H1 (cell line): ENCODE measurements around the gene SGO2. TPM values are rescaled to one million over a fixed set of nuclear protein-coding genes. Genes with fewer than 3 reads are reported as not detected.

Source experiments
- CTCF ChIA-PET: fragments of 300-600 bp; sonication (Branson Sonifier 250); formaldehyde crosslinking; loops from one replicate; lab custom pipeline; 2021; ENCODE audit not compliant: partially characterized antibody; lab: Charles Lee
- POLR2A ChIA-PET: fragments of 300-600 bp; sonication (Branson Sonifier 250); formaldehyde crosslinking; loops from one replicate; lab custom pipeline; 2021; ENCODE audit warnings: inconsistent platforms; ENCODE audit not compliant: partially characterized antibody; lab: Charles Lee
- DNase-seq, 2 experiments: peaks; one replicate each; pipeline versions ENCODE4 v3.0.0 to v3.0.0-alpha.2; 2010 to 2022; ENCODE audit warnings: low spot score in 2 of 2, low read depth in 1 of 2, mixed read lengths in 1 of 2
- FAIRE-seq: peaks from 2 replicates; lab custom pipeline; 2011; peaks lifted over from hg19 to GRCh38; lab: Jason Lieb, UNC
- H2AFZ ChIP-seq: 2 replicates; pipeline ENCODE4 v1.8.1; 2012; ENCODE audit warnings: low read length, inconsistent platforms
- H2AK5ac ChIP-seq: 2 replicates; pipeline ENCODE4 v1.6.1; 2013; ENCODE audit warnings: low read depth, low read length
- H2BK120ac ChIP-seq: replicated peaks from 2 replicates; pipeline ENCODE3; 2013; ENCODE audit warnings: low read depth, low read length, inconsistent platforms
- H2BK12ac ChIP-seq: 2 replicates; pipeline ENCODE4 v1.6.1; 2013; ENCODE audit warnings: low read depth, low read length
- H2BK15ac ChIP-seq: 2 replicates; pipeline ENCODE4 v1.6.1; 2013; ENCODE audit warnings: low read length
- H2BK20ac ChIP-seq: 2 replicates; pipeline ENCODE4 v1.6.1; 2013; ENCODE audit warnings: low read length
- H2BK5ac ChIP-seq: 2 replicates; pipeline ENCODE4 v1.6.1; 2013; ENCODE audit warnings: low read depth, low read length
- H3K14ac ChIP-seq: 2 replicates; pipeline ENCODE4 v1.6.1; 2013; ENCODE audit warnings: inconsistent platforms; ENCODE audit not compliant: insufficient read length
- H3K18ac ChIP-seq: 2 replicates; pipeline ENCODE4 v1.6.1; 2013; ENCODE audit warnings: low read length; ENCODE audit errors: extremely low read depth
- H3K23ac ChIP-seq: 2 replicates; pipeline ENCODE4 v1.6.1; 2013; ENCODE audit warnings: inconsistent platforms; ENCODE audit not compliant: insufficient read length
- H3K23me2 ChIP-seq: 2 replicates; pipeline ENCODE4 v1.6.1; 2013; ENCODE audit warnings: low read depth, low read length
- H3K27ac ChIP-seq: 2 replicates; pipeline ENCODE4 v1.6.1; 2011; ENCODE audit warnings: low read depth, low read length, inconsistent platforms
- H3K27me3 ChIP-seq, 4 experiments: replicated peaks in 1 of 4; 1 replicate in 1 of 4; 2 replicates in 3 of 4; pipeline versions ENCODE4 v1.6.1 to v1.8.1; 2011 to 2013; ENCODE audit warnings: low read length in 3 of 4, mild to moderate bottlenecking in 3 of 4, inconsistent platforms in 2 of 4, mixed read lengths in 2 of 4, moderate library complexity in 1 of 4; ENCODE audit not compliant: control insufficient read depth in 3 of 4, insufficient read depth in 3 of 4; ENCODE audit errors: extremely low read depth in 1 of 4
- H3K36me3 ChIP-seq, 4 experiments: 2 replicates each; pipeline versions ENCODE4 v1.6.1 to v1.8.1; 2011 to 2013; ENCODE audit warnings: mild to moderate bottlenecking in 4 of 4, low read length in 3 of 4, moderate library complexity in 2 of 4, control low read depth in 1 of 4, inconsistent platforms in 1 of 4; ENCODE audit not compliant: insufficient read depth in 4 of 4, control insufficient read depth in 2 of 4
- H3K4ac ChIP-seq: replicated peaks from 2 replicates; pipeline ENCODE3; 2013; ENCODE audit warnings: low read length, low read depth, mixed read lengths, inconsistent platforms; ENCODE audit not compliant: insufficient read length
- H3K4me1 ChIP-seq, 4 experiments: replicated peaks in 1 of 4; 1 replicate in 1 of 4; 2 replicates in 3 of 4; pipeline versions ENCODE4 v1.6.1 to v1.8.1; 2011 to 2013; ENCODE audit warnings: low read length in 3 of 4, inconsistent platforms in 2 of 4, mixed read lengths in 1 of 4; ENCODE audit not compliant: insufficient read depth in 4 of 4, control insufficient read depth in 3 of 4
- H3K4me2 ChIP-seq, 2 experiments: 2 replicates each; pipeline versions ENCODE4 v1.6.1 to v1.8.1; 2011 to 2013; ENCODE audit warnings: low read depth in 2 of 2, low read length in 2 of 2, control low read depth in 1 of 2, inconsistent platforms in 1 of 2, mild to moderate bottlenecking in 1 of 2; ENCODE audit not compliant: insufficient read depth in 1 of 2
- H3K4me3 ChIP-seq, 4 experiments: fragments of 200-600, 300-600 bp in 1 of 4; sonication (generic), shearing (Covaris generic), sonication (Bioruptor Twin) in 1 of 4; 2 replicates each; pipeline versions ENCODE4 v1.5.1 to v1.8.1; 2011 to 2016; ENCODE audit warnings: low read length in 4 of 4, low read depth in 3 of 4, control low read depth in 2 of 4, inconsistent platforms in 2 of 4, mild to moderate bottlenecking in 2 of 4, mixed read lengths in 1 of 4, moderate library complexity in 1 of 4; ENCODE audit not compliant: insufficient read depth in 2 of 4; ENCODE audit errors: extremely low read depth in 1 of 4
- H3K56ac ChIP-seq: replicated peaks from 2 replicates; pipeline ENCODE3; 2013; ENCODE audit warnings: low read depth, mild to moderate bottlenecking, mixed read lengths, low read length, inconsistent platforms; ENCODE audit not compliant: insufficient read length
- H3K79me1 ChIP-seq: 2 replicates; pipeline ENCODE4 v1.6.1; 2013; ENCODE audit warnings: low read depth, low read length, control low read depth
- H3K79me2 ChIP-seq, 2 experiments: 2 replicates each; pipeline versions ENCODE4 v1.6.1 to v1.8.1; 2012 to 2013; ENCODE audit warnings: low read length in 2 of 2, mild to moderate bottlenecking in 2 of 2, inconsistent platforms in 1 of 2; ENCODE audit not compliant: insufficient read depth in 2 of 2, control insufficient read depth in 1 of 2
- H3K9ac ChIP-seq, 4 experiments: replicated peaks in 1 of 4; 1 replicate in 1 of 4; 2 replicates in 3 of 4; pipeline versions ENCODE4 v1.6.1 to v1.8.1; 2011 to 2013; ENCODE audit warnings: low read depth in 3 of 4, low read length in 3 of 4, control low read depth in 2 of 4, mild to moderate bottlenecking in 2 of 4, moderate library complexity in 2 of 4, inconsistent platforms in 1 of 4; ENCODE audit errors: extremely low read depth in 1 of 4
- H3K9me3 ChIP-seq, 2 experiments: 2 replicates each; pipeline versions ENCODE4 v1.6.1 to v1.8.1; 2012 to 2013; ENCODE audit warnings: mild to moderate bottlenecking in 2 of 2, moderate library complexity in 2 of 2, control low read depth in 1 of 2, inconsistent platforms in 1 of 2, low read depth in 1 of 2, low read length in 1 of 2, mixed read lengths in 1 of 2; ENCODE audit not compliant: insufficient read depth in 2 of 2
- H4K20me1 ChIP-seq, 2 experiments: replicated peaks in 1 of 2; 2 replicates each; pipeline versions ENCODE3 to v1.8.1; 2011 to 2013; ENCODE audit warnings: inconsistent platforms in 2 of 2, low read length in 2 of 2, mild to moderate bottlenecking in 1 of 2; ENCODE audit not compliant: insufficient read depth in 2 of 2, control insufficient read depth in 1 of 2
- H4K5ac ChIP-seq: 2 replicates; pipeline ENCODE4 v1.6.1; 2013; ENCODE audit warnings: low read length, low read depth, mixed read lengths, inconsistent platforms; ENCODE audit not compliant: insufficient read length
- H4K8ac ChIP-seq: 2 replicates; pipeline ENCODE4 v1.8.0; 2013; ENCODE audit warnings: mild to moderate bottlenecking, moderate library complexity, low read length, inconsistent platforms; ENCODE audit not compliant: insufficient read depth; ENCODE audit errors: extremely low read depth
- H4K91ac ChIP-seq: replicated peaks from 2 replicates; pipeline ENCODE3; 2013; ENCODE audit warnings: low read length, mixed read lengths, inconsistent platforms; ENCODE audit not compliant: insufficient read length
- ASH2L ChIP-seq: fragments of 200-600, 300-600 bp; sonication (generic); IDR thresholded peaks from one replicate; pipeline ENCODE4 v1.7.1; 2017; ENCODE audit warnings: low read length
- EZH2 ChIP-seq: fragments of 200-600 bp; sonication (generic); IDR thresholded peaks from 2 replicates; pipeline ENCODE4 v1.7.1; 2012; ENCODE audit warnings: low read depth, mild to moderate bottlenecking, moderate library complexity, low read length, inconsistent platforms; ENCODE audit not compliant: severe bottlenecking
- RAD21 ChIP-seq, 2 experiments: IDR thresholded peaks in 1 of 2; conservative IDR thresholded peaks in 1 of 2; 2 replicates each; pipeline ENCODE4 v1.6.1; 2011; ENCODE audit warnings: low read depth in 2 of 2, low read length in 2 of 2, improper control_type of control experiment in 1 of 2, inconsistent platforms in 1 of 2, mild to moderate bottlenecking in 1 of 2, moderate library complexity in 1 of 2
- SRF ChIP-seq: IDR thresholded peaks from 2 replicates; pipeline ENCODE4 v1.6.1; 2011; ENCODE audit warnings: mild to moderate bottlenecking, low read depth, low read length, moderate library complexity
- SUZ12 ChIP-seq: fragments of 200-600 bp; sonication (generic); IDR thresholded peaks from 2 replicates; pipeline ENCODE4 v1.6.1; 2012; ENCODE audit warnings: mild to moderate bottlenecking, inconsistent platforms, low read length, moderate library complexity, mixed read lengths
- WGBS, 2 experiments: shearing (Covaris generic) in 1 of 2; methylation state at CpG; one replicate each; pipeline versions ENCODE4 v1.1.6 to v1.1.7; 2013 to 2015; ENCODE audit warnings: low lambda C conversion rate in 2 of 2, mixed read lengths in 2 of 2, inconsistent platforms in 1 of 2, low coverage in 1 of 2, missing lambda C conversion rate in 1 of 2; ENCODE audit not compliant: insufficient replicate concordance in 2 of 2, insufficient coverage in 1 of 2, insufficient read length in 1 of 2; ENCODE audit errors: extremely low coverage in 1 of 2, missing lambda C conversion rate in 1 of 2; 5-methylcytosine and 5-hydroxymethylcytosine counted together
- polyA plus RNA-seq, 7 experiments: library from polyadenylated mRNA; depleted of rRNA in 3 of 7; stranded (reverse) in 5 of 7; unstranded in 2 of 7; fragments of >200 nt in 5 of 7; fragments of 200-250 nt in 2 of 7; gene quantifications; 1 replicate in 5 of 7; 2 replicates in 1 of 7; 4 replicates in 1 of 7; pipeline versions ENCODE4 v1.2.1 to v1.2.3, GENCODE V29; 2011 to 2013; ENCODE audit warnings: missing spikeins in 2 of 7, mixed read lengths in 2 of 7
- total RNA-seq: library from RNA; stranded (reverse); fragmentation: NEBNext Ultra II Directional; extraction: Animal tissue kit (Norgen Biotek cat#: 25700); gene quantifications from 2 replicates; pipeline ENCODE4 v1.2.1, GENCODE V29; 2021

Gene SGO2
- total and polyA plus RNA-seq, 2 of the 8 experiments (the other 6 are each of a cell fraction or from before 2014, with no cell fraction given): 2.4 to 33.2 TPM

DNA sequence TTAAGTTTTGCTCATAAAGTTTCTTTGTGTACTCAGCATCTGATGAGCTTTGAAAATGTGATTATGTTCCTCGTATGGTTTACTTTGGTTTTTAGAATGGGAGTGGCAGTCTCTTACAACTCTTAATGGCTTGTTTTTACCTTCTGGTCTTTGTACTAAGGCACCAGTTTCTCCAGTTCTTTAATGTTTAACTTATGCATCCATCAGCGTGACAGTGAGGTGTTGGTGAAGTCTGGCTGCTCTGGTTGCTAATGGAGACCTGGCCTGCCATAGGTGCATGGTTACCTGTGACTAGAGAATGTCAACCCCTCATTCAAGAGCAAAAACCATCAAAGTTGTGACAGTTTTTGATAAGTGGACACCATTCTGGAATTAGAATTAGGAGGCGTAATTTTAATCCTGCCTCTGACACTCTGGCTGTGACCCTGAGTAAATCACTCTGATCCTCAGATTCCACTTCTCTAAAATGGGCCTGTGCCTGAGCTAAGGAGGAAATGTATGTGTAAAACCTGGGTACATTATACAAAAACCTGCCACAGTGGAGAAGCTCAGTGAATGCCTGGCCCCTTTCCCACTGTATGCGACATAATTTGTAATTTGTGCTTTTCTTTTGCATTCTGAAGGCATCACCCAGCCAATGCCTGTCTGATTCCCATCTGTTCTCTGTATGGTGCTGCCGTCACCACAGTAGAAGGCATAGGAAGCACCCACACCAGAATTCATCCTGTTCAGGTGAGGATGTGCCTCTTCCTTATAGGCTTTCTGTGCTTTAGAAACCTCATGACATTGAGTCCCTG is 71.0 kb downstream of the SGO2 start:
- Histone ChIP-seq H4K8ac (no peak overlapping the region), H2BK20ac (no peak overlapping the region), H2BK120ac (no peak overlapping the region), H2AFZ (no peak overlapping the region), H3K27me3 (no peaks in the 10 kb centered on the region; a peak in 1 of 7 replicates), H3K18ac (no peak overlapping the region), H2BK15ac (no peak overlapping the region), H4K91ac (no peak overlapping the region), H2BK5ac (no peak overlapping the region), H2BK12ac (no peak overlapping the region), H3K9me3 (no peaks in the 10 kb centered on the region), H3K79me2 (no peaks in the 10 kb centered on the region), H3K23me2 (no peaks in the 10 kb centered on the region), H3K23ac (no peak overlapping the region), H2AK5ac (no peak overlapping the region), H3K4me3 (no peak overlapping the region), H3K4ac (no peak overlapping the region), H3K4me1 (no peaks in the 10 kb centered on the region), H3K4me2 (no peak overlapping the region), H3K14ac (no peak overlapping the region), H3K56ac (no peak overlapping the region), H3K27ac (no peak overlapping the region), H4K20me1 (no peaks in the 10 kb centered on the region), H3K9ac (peak overlapping the region in 1 of 4 experiments; percentile 34; a peak in 1 of 7 replicates), H3K79me1 (no peaks in the 10 kb centered on the region), H4K5ac (no peak overlapping the region), H3K36me3 (no peaks in the 10 kb centered on the region)
- FAIRE-seq (no peak), DNase-seq (no peak)
- TF ChIP-seq SRF: no peak
- no peak for TF ChIP-seq SUZ12
- TF ChIP-seq ASH2L: no peak
- TF ChIP-seq RAD21 (IDR thresholded peaks at IDR 0.05 in 1 of 2, conservative IDR thresholded peaks at IDR 0.05 in 1 of 2; ENCODE audit: low read depth in 2 of 2, low read length in 2 of 2): no peak
- no peak for TF ChIP-seq EZH2
- whole genome bisulfite sequencing, 2 experiments: 82% methylated on average over 5 of the region's 5 CpGs; no CpG with 5 or more reads in 1 of the 2 experiments
- ChIA-PET POLR2A (interaction anchor here (1.0 kb wide), 1 partner anchor 11 kb away, joined by 4 read pairs; the partner anchor contains the start of gene AOX1), CTCF (interaction anchor here (0.7 to 1.4 kb wide), 4 partner anchors 10 to 111 kb away, joined by 3 to 4 read pairs (median 3); no protein-coding TSS in a partner anchor)
